OCI-LY3 (cell line): Measurements from ENCODE around the gene NOS1AP.

Experiments used
- CTCF ChIP-seq: fragments of 200-600, 300-600 bp; sonication (generic); IDR thresholded peaks from 2 replicates; pipeline ENCODE4 v1.5.1; 2014; ENCODE audit warnings: antibody characterized with exemption, low read length, low read depth
- EZH2phosphoT487 ChIP-seq: fragments of 200-600 bp; shearing (Covaris generic); IDR thresholded peaks from 2 replicates; pipeline ENCODE4 v1.6.1; 2018; ENCODE audit warnings: antibody characterized with exemption, mixed run types, low read depth

GRCh38 chr1:162250004-162250730 is 180.7 kb downstream of the NOS1AP start:
- TF ChIP-seq CTCF (no peak), EZH2phosphoT487 (no peak)
